ENCODE measurements around the gene AGBL2.
"Not testable (repeated sequence)": the region's sequence is repeated elsewhere in the genome, so short reads cannot be mapped to it uniquely, and the experiment has no call there.

The AGBL2 gene

DNA sequence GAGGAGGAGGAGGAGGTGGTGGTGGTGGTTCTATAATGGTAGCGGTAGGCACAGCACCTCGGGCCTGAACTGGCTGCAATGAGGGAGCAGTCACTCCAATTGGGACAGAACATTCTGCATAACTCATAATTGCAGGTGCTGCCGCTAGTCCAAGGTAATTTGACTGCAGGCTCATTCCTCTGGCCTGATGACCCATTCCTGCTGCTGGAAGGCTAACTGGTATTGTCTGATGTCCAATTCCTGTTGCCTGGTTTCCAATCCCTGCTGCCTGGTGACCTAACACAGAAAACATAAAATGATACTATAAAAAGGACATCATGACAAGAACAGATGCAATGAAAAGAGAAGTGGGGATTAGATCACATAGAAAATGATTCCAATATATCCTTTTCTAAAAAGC, 7.9 kb upstream of the AGBL2 start:
- H3K4me3 ChIP-seq (ENCODE audit: low read depth, low read length), result no peak overlapping the region
- no peaks in the 10 kb centered on the region for H3K27me3 ChIP-seq (replicated peaks)
- in situ Hi-C loops (cut with HindIII; ENCODE audit: low pct_ligation_motif_present, low sequenced_read_pairs), result no loop called here
- H3K36me3 ChIP-seq (replicated peaks), result peaks cover 81% of the 10 kb centered on the region
- no peak overlapping the region for H3K27ac ChIP-seq
- DNase-seq, result no peak
- no peak for TF ChIP-seq CTCF (IDR thresholded peaks at IDR 0.05; ENCODE audit: low read depth, low read length, missing control alignments)

DNA sequence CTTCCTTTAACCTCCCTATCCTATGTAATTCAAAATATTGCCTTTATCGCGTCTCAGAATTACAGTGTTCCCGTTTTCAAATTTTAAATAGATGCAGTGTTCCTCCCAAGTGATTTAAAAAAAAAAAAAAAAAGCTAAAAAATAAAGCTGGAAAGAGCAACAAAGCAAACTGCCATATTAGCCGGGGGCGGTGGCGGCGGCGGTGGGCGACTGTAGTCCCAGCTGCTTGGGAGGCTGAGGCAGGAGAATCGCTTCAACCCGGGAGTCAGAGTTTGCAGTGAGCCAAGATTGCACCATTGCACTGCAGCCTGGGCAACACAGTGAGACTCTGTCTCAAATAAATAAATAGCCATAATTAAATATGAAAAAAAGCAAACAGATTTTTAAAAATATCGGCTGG, 5.5 kb upstream of the AGBL2 start:
- Histone ChIP-seq H3K36me3 (replicated peaks) (peaks cover 78% of the 10 kb centered on the region), H3K27me3 (replicated peaks) (no peaks in the 10 kb centered on the region), H3K4me3 (ENCODE audit: low read depth, low read length) (no peak overlapping the region), H3K27ac (no peak overlapping the region)
- in situ Hi-C loops (cut with HindIII; ENCODE audit: low pct_ligation_motif_present, low sequenced_read_pairs), result no loop called here
- TF ChIP-seq CTCF (IDR thresholded peaks at IDR 0.05; ENCODE audit: low read depth, low read length, missing control alignments), result no peak
- no peak for DNase-seq

DNA sequence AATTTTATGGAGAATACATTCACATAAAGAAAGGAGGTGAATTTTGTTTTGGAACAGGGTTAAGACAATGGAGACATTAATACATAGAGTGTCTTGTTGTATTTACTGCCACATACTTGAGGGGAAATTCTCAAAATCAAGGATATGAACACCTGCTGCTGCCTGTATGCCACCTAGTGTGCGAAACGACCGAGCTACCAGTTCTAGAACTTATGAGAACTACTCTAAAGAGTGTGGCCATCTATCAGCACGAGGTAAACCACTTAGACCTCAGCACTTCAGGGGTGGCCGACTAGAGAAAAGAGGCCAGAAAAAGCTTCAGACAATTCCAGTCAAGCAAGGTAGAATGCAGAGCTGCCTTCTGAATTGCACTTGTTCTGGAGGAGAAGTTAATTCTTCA, 1.5 kb upstream of the AGBL2 start:
- in situ Hi-C loops (cut with HindIII; ENCODE audit: low pct_ligation_motif_present, low sequenced_read_pairs), result no loop called here
- no peak for TF ChIP-seq CTCF (IDR thresholded peaks at IDR 0.05; ENCODE audit: low read depth, low read length, missing control alignments)
- no peak for DNase-seq
- Histone ChIP-seq H3K36me3 (replicated peaks) (peaks cover 44% of the 10 kb centered on the region), H3K4me3 (ENCODE audit: low read depth, low read length) (no peak overlapping the region), H3K27me3 (replicated peaks) (no peaks in the 10 kb centered on the region), H3K27ac (no peak overlapping the region)

DNA sequence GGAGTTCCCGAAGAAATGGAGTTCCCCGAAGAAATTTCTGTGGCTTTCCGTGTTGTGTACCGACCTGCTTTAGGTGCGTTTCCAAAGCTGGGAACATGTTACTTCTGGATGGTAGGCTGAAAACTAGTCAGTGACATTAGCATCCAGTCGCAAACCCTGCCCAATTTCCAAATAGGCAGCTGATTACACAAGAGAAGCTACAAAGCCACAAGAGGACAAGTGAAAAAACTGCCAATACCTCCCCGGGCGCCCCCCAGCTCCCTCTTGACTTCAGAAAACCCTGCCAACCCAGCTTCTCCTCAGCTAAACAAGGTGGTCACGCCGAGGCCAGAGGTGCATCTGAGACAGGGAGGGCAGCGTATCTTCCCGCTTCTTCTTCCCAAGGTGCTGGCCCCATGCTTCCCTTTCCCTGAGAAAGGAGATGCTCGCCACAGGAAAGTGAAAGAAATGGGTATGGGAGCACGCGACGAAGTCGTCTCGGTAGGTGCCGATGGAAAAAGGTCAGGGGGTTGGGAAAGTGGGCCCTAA, 551 bp downstream of the AGBL2 start:
- peak overlapping the region; percentile 87 for H3K4me3 ChIP-seq (ENCODE audit: low read depth, low read length)
- no peak for TF ChIP-seq CTCF (IDR thresholded peaks at IDR 0.05; ENCODE audit: low read depth, low read length, missing control alignments)
- in situ Hi-C loops (cut with HindIII; ENCODE audit: low pct_ligation_motif_present, low sequenced_read_pairs), result no loop called here

DNA sequence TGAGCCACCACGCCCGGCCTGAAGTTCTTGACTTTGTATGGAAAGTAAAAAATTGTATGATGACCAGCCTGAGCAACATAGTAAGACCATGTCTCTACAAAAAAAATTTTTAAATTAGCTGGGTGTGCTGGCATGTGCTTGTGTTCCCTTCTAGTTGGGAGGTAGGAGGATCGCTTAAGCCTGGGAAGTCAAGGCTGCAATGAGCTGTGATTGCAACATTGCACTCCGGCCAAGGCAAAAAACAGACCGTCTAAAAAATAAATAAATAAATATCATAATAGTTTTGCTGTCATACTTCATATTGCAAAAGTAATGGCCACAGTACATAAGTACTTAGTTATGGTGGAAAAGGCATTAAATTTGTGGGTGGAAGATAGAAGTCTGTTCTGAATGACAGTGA, 3.4 kb downstream of the AGBL2 start:
- H3K27me3 ChIP-seq (replicated peaks), result no peaks in the 10 kb centered on the region
- in situ Hi-C loops (cut with HindIII; ENCODE audit: low pct_ligation_motif_present, low sequenced_read_pairs), result no loop called here
- peaks cover 6% of the 10 kb centered on the region for H3K36me3 ChIP-seq (replicated peaks)
- DNase-seq, result no peak
- TF ChIP-seq CTCF (IDR thresholded peaks at IDR 0.05; ENCODE audit: low read depth, low read length, missing control alignments), result no peak
- no peak overlapping the region for H3K4me3 ChIP-seq (ENCODE audit: low read depth, low read length)
- no peak overlapping the region for H3K27ac ChIP-seq

More for the DNA sequence above, 551 bp downstream of the AGBL2 start:
- Histone ChIP-seq H3K36me3 (replicated peaks) (peaks cover 32% of the 10 kb centered on the region), H3K27ac (peak overlapping the region; percentile 35), H3K27me3 (replicated peaks) (no peaks in the 10 kb centered on the region)
- DNase-seq, result no peak

GRCh38 chr11:47711225-47711624, 3.9 kb downstream of the AGBL2 start:
- Histone ChIP-seq H3K36me3 (replicated peaks) (no peaks in the 10 kb centered on the region), H3K4me3 (ENCODE audit: low read depth, low read length) (no peak overlapping the region), H3K27me3 (replicated peaks) (no peaks in the 10 kb centered on the region), H3K27ac (no peak overlapping the region)
- in situ Hi-C loops (cut with HindIII; ENCODE audit: low pct_ligation_motif_present, low sequenced_read_pairs), result no loop called here
- TF ChIP-seq CTCF (IDR thresholded peaks at IDR 0.05; ENCODE audit: low read depth, low read length, missing control alignments), result no peak
- no peak for DNase-seq

DNA sequence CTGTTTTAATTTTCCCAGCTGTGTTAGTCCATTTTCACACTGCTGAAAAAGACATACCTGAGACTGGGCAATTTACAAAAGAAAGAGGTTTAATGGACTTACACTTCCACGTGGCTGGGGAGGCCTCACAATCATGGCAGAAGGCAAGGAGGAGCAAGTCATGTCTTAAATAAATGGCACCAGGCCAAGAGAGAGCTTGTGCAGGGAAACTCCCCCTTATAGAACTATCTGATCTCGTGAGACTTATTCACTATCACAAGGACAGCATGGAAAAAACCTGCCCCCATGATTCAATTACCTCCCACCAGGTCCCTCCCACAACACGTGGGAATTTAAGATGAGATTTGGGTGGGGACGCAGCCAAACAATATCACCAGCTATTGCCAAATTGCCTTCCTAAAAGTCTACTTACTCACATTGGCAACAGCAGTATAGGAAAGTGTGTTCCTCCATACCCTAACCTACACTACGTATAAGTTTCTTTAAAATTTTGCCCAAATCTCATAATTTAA, 7.8 kb downstream of the AGBL2 start:
- not testable (repeated sequence) for H3K4me3 ChIP-seq (ENCODE audit: low read depth, low read length)

More for the DNA sequence above, 7.8 kb downstream of the AGBL2 start:
- H3K36me3 ChIP-seq (replicated peaks); H3K27ac ChIP-seq; in situ Hi-C loops (cut with HindIII; ENCODE audit: low pct_ligation_motif_present, low sequenced_read_pairs); H3K27me3 ChIP-seq (replicated peaks); DNase-seq: not testable (repeated sequence)

All from brain microvascular endothelial cell (primary cell).